NCI-H1694 (cell line): ENCODE results near the gene CIAO2B.
"Not testable (repeated sequence)": the region's sequence is repeated elsewhere in the genome, so short reads cannot be mapped to it uniquely, and the experiment has no call there.

Experiments
- DNase-seq: peaks from one replicate; lab custom pipeline; 2025; lab: John Stamatoyannopoulos, UW

Gene CIAO2B

GRCh38 chr16:66936889-66937554 lies 2.8 kb upstream of the CIAO2B start:
- no peak for DNase-seq

GRCh38 chr16:66936462-66936861 lies 2.3 kb upstream of the CIAO2B start:
- no peak for DNase-seq

- DNase-seq, result no peak
Observed at GRCh38 chr16:66935314-66936011, 1.3 kb upstream of the CIAO2B start, which contains the start of gene CES2. TSS of gene CES2 (plus strand) at chr16:66935516. CDS start at chr16:66935636, 120 bp downstream.

- DNase-seq, result not testable (repeated sequence)
Observed at GRCh38 chr16:66934839-66935313, 674 bp upstream of the CIAO2B start.

- DNase-seq, result no peak
Observed at GRCh38 chr16:66933776-66934137, 445 bp downstream of the CIAO2B start.

- no peak for DNase-seq
Observed at GRCh38 chr16:66932076-66932475, 2.1 kb downstream of the CIAO2B start.

- DNase-seq, result no peak
Observed at GRCh38 chr16:66931665-66932064, 2.5 kb downstream of the CIAO2B start.

GRCh38 chr16:66930189-66930588 lies 4.0 kb downstream of the CIAO2B start:
- no peak for DNase-seq

GRCh38 chr16:66928702-66929388 lies 5.4 kb downstream of the CIAO2B start:
- DNase-seq, result peak; percentile 35

GRCh38 chr16:66927918-66928649 lies 6.1 kb downstream of the CIAO2B start:
- no peak for DNase-seq

GRCh38 chr16:66926961-66927436 lies 7.2 kb downstream of the CIAO2B start:
- no peak for DNase-seq

- DNase-seq, result no peak
Observed at GRCh38 chr16:66926171-66926947, 7.8 kb downstream of the CIAO2B start.

- DNase-seq, result no peak
Observed at GRCh38 chr16:66925322-66925840, 8.8 kb downstream of the CIAO2B start, which contains the start of gene RRAD. TSS of gene RRAD (minus strand) at chr16:66925535. CDS start at chr16:66925179, 356 bp downstream.

GRCh38 chr16:66924527-66925321 lies 9.5 kb downstream of the CIAO2B start:
- DNase-seq, result no peak

GRCh38 chr16:66923866-66924265 lies 10.3 kb downstream of the CIAO2B start:
- no peak for DNase-seq

- peak; percentile 77 for DNase-seq
Observed at GRCh38 chr16:66923247-66923731, 10.9 kb downstream of the CIAO2B start.

GRCh38 chr16:66921729-66922450 lies 12.3 kb downstream of the CIAO2B start:
- no peak for DNase-seq

GRCh38 chr16:66920924-66921680 lies 13.1 kb downstream of the CIAO2B start:
- no peak for DNase-seq

GRCh38 chr16:66920299-66920590 lies 14.0 kb downstream of the CIAO2B start:
- no peak for DNase-seq
